WTC11 (cell line): Measurements from ENCODE around the gene FOXP4. TPM values are rescaled to one million over a fixed set of nuclear protein-coding genes. Genes with fewer than 3 reads are reported as not detected.

Experiments used
- ATAC-seq: fragments of 200-7000 bp; cut with Tn5 transposase; 2 replicates; pipeline ENCODE4 v1.10.0; 2021; ENCODE audit warnings: mild to moderate bottlenecking, moderate library complexity
- CTCF ChIA-PET: fragments of 300-600 bp; sonication (Branson Sonifier 250); formaldehyde crosslinking; loops from one replicate; lab custom pipeline; 2021; ENCODE audit warnings: antibody characterized with exemption; lab: Charles Lee
- POLR2A ChIA-PET: fragments of 350-600 bp; sonication (Branson Sonifier 250); formaldehyde crosslinking; loops from one replicate; lab custom pipeline; 2021; ENCODE audit warnings: antibody characterized with exemption; lab: Charles Lee
- DNase-seq: peaks from one replicate; pipeline ENCODE4 v3.0.0; 2021; ENCODE audit warnings: low spot score
- H3K27ac Mint-ChIP-seq: 2 replicates; pipeline ENCODE4 v1.8.0; 2021; ENCODE audit warnings: mixed read lengths
- H3K27me3 Mint-ChIP-seq: 2 replicates; pipeline ENCODE4 v1.8.0; 2021; ENCODE audit warnings: low read depth, mild to moderate bottlenecking, moderate library complexity, mixed read lengths
- H3K36me3 Mint-ChIP-seq: 2 replicates; pipeline ENCODE4 v1.8.0; 2021; ENCODE audit warnings: mixed read lengths
- H3K4me1 Mint-ChIP-seq: 2 replicates; pipeline ENCODE4 v1.8.0; 2022; ENCODE audit warnings: mixed read lengths
- H3K4me3 Mint-ChIP-seq: 2 replicates; pipeline ENCODE4 v1.8.0; 2021; ENCODE audit warnings: mild to moderate bottlenecking, moderate library complexity, mixed read lengths
- H3K9me3 Mint-ChIP-seq: 2 replicates; pipeline ENCODE4 v1.8.0; 2021; ENCODE audit warnings: mixed read lengths
- EMX1 ChIP-seq: fragments of 250-450 bp; sonication (Bioruptor Pico); IDR thresholded peaks from 2 replicates; pipeline ENCODE4 v1.8.0; 2021; ENCODE audit warnings: mild to moderate bottlenecking
- ESRRA ChIP-seq: sonication (generic); formaldehyde crosslinking; IDR thresholded peaks from 2 replicates; pipeline ENCODE4 v1.8.1; 2022; ENCODE audit warnings: mild to moderate bottlenecking, missing genetic modification reagents, borderline replicate concordance
- JAZF1 ChIP-seq: fragments of 250-450 bp; sonication (Bioruptor Pico); IDR thresholded peaks from 2 replicates; pipeline ENCODE4 v1.9.0; 2021; ENCODE audit warnings: moderate library complexity, mild to moderate bottlenecking, inconsistent platforms
- JUN ChIP-seq: sonication (generic); formaldehyde crosslinking; IDR thresholded peaks from 2 replicates; pipeline ENCODE4 v1.8.0; 2023; ENCODE audit warnings: mild to moderate bottlenecking, missing genetic modification reagents
- NFATC4 ChIP-seq: fragments of 250-450 bp; sonication (Bioruptor Pico); IDR thresholded peaks from 2 replicates; pipeline ENCODE4 v1.9.0; 2021; ENCODE audit warnings: mild to moderate bottlenecking
- NFE2L1 ChIP-seq: sonication (generic); formaldehyde crosslinking; IDR thresholded peaks from 2 replicates; pipeline ENCODE4 v1.8.1; 2023; ENCODE audit warnings: missing genetic modification reagents
- NFYB ChIP-seq: sonication (generic); formaldehyde crosslinking; conservative IDR thresholded peaks from 2 replicates; pipeline ENCODE4 v1.8.0; 2022; ENCODE audit warnings: low read depth, missing genetic modification reagents
- NR3C1 ChIP-seq: sonication (generic); formaldehyde crosslinking; conservative IDR thresholded peaks from 2 replicates; pipeline ENCODE4 v1.8.1; 2023; ENCODE audit warnings: low read depth, mild to moderate bottlenecking, missing genetic modification reagents
- TCF7 ChIP-seq: sonication (generic); formaldehyde crosslinking; IDR thresholded peaks from 2 replicates; pipeline ENCODE4 v1.8.0; 2022; ENCODE audit warnings: mild to moderate bottlenecking, low read depth, missing genetic modification reagents, moderate library complexity
- TEAD4 ChIP-seq: sonication (generic); formaldehyde crosslinking; IDR thresholded peaks from 2 replicates; pipeline ENCODE4 v1.8.0; 2022; ENCODE audit warnings: mild to moderate bottlenecking, missing genetic modification reagents
- TP53 ChIP-seq: sonication (generic); formaldehyde crosslinking; IDR thresholded peaks from 2 replicates; pipeline ENCODE4 v1.8.1; 2023; ENCODE audit warnings: mild to moderate bottlenecking, missing genetic modification reagents
- ZBTB21 ChIP-seq: sonication (generic); formaldehyde crosslinking; IDR thresholded peaks from 2 replicates; pipeline ENCODE4 v1.8.1; 2023; ENCODE audit warnings: mild to moderate bottlenecking, missing genetic modification reagents, borderline replicate concordance
- ZNF396 ChIP-seq: fragments of 250-450 bp; sonication (Bioruptor Pico); IDR thresholded peaks from 2 replicates; pipeline ENCODE4 v1.8.0; 2021; ENCODE audit warnings: mild to moderate bottlenecking, moderate library complexity, borderline replicate concordance
- total RNA-seq: library from RNA; stranded (reverse); gene quantifications from 3 replicates; pipeline ENCODE4 v1.2.3, GENCODE V29; 2021
- TF ChIP-seq, protein P1 (sequence below): sonication (generic); formaldehyde crosslinking; IDR thresholded peaks from 2 replicates; pipeline ENCODE4 v1.8.1; 2022; ENCODE audit warnings: mild to moderate bottlenecking, missing genetic modification reagents, moderate library complexity, borderline replicate concordance
- TF ChIP-seq, protein P2 (sequence below): sonication (generic); formaldehyde crosslinking; IDR thresholded peaks from 2 replicates; pipeline ENCODE4 v1.8.1; 2022; ENCODE audit warnings: mild to moderate bottlenecking, moderate library complexity, missing genetic modification reagents
- TF ChIP-seq, protein P3 (sequence below): sonication (generic); formaldehyde crosslinking; IDR thresholded peaks from 2 replicates; pipeline ENCODE4 v1.8.1; 2023; ENCODE audit warnings: mild to moderate bottlenecking, missing genetic modification reagents, moderate library complexity
- TF ChIP-seq, protein P4 (sequence below): sonication (generic); formaldehyde crosslinking; IDR thresholded peaks from 2 replicates; pipeline ENCODE4 v1.8.0; 2023; ENCODE audit warnings: missing genetic modification reagents, mild to moderate bottlenecking, borderline replicate concordance
- TF ChIP-seq, protein P5 (sequence below): sonication (generic); formaldehyde crosslinking; IDR thresholded peaks from 2 replicates; pipeline ENCODE4 v1.8.1; 2023; ENCODE audit warnings: mild to moderate bottlenecking, missing genetic modification reagents
- TF ChIP-seq, protein P6 (sequence below): sonication (generic); formaldehyde crosslinking; IDR thresholded peaks from 2 replicates; pipeline ENCODE4 v1.8.1; 2022; ENCODE audit warnings: low read depth, mild to moderate bottlenecking, moderate library complexity, missing genetic modification reagents, borderline replicate concordance
- TF ChIP-seq, protein P7 (sequence below): fragments of 250-450 bp; sonication (Bioruptor Pico); IDR thresholded peaks from 2 replicates; pipeline ENCODE4 v1.8.0; 2021; ENCODE audit warnings: mild to moderate bottlenecking
- TF ChIP-seq, protein P8 (sequence below): sonication (generic); formaldehyde crosslinking; IDR thresholded peaks from 2 replicates; pipeline ENCODE4 v1.8.1; 2022; ENCODE audit warnings: low read depth, missing genetic modification reagents, borderline replicate concordance

Gene FOXP4
- total RNA-seq, 1 experiment from 2014 or later = 36.6 TPM

DNA sequence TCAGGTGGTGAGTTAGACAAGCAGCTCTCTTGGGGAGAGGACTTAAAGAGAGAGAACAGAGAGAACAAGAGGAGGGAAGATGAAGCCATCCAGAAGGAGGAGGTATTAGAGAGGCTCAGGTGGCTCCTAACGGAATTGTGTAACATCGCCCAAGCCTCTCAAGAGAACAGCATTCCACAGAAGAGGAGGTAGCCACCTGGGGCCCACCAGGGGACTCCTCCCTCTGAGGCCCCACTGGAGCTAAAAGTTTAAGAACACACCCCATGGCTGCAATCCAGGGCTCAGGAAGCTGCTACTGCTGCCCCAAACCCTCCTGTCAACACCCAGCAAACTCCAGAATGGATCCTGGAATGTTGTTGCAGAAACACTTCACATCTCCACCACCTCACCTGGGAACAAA, 68.5 kb downstream of the FOXP4 start:
- peaks cover 22% of the 10 kb centered on the region for H3K36me3 Mint-ChIP-seq
- H3K9me3 Mint-ChIP-seq = peaks cover 31% of the 10 kb centered on the region
- no peak overlapping the region for H3K27ac Mint-ChIP-seq
- DNase-seq = no peak
- POLR2A ChIA-PET = no interaction called here
- TF ChIP-seq EMX1 = no peak
- TF ChIP-seq, protein P1, sequence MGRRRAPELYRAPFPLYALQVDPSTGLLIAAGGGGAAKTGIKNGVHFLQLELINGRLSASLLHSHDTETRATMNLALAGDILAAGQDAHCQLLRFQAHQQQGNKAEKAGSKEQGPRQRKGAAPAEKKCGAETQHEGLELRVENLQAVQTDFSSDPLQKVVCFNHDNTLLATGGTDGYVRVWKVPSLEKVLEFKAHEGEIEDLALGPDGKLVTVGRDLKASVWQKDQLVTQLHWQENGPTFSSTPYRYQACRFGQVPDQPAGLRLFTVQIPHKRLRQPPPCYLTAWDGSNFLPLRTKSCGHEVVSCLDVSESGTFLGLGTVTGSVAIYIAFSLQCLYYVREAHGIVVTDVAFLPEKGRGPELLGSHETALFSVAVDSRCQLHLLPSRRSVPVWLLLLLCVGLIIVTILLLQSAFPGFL (CRISPR knock-in tag) = no peak
- TF ChIP-seq NFYB = no peak
- no peak for TF ChIP-seq JAZF1 (CRISPR knock-in tag)
- no peak for TF ChIP-seq JUN (CRISPR knock-in tag)
- TF ChIP-seq ZNF396 = no peak
- no peak for TF ChIP-seq NFE2L1
- TF ChIP-seq TP53 = no peak
- TF ChIP-seq, protein P2, sequence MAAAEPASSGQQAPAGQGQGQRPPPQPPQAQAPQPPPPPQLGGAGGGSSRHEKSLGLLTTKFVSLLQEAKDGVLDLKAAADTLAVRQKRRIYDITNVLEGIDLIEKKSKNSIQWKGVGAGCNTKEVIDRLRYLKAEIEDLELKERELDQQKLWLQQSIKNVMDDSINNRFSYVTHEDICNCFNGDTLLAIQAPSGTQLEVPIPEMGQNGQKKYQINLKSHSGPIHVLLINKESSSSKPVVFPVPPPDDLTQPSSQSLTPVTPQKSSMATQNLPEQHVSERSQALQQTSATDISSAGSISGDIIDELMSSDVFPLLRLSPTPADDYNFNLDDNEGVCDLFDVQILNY (CRISPR knock-in tag) = no peak
- TF ChIP-seq, protein P3, sequence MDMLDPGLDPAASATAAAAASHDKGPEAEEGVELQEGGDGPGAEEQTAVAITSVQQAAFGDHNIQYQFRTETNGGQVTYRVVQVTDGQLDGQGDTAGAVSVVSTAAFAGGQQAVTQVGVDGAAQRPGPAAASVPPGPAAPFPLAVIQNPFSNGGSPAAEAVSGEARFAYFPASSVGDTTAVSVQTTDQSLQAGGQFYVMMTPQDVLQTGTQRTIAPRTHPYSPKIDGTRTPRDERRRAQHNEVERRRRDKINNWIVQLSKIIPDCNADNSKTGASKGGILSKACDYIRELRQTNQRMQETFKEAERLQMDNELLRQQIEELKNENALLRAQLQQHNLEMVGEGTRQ (CRISPR knock-in tag) = no peak
- no peak for TF ChIP-seq ESRRA (CRISPR knock-in tag)
- no peak for TF ChIP-seq TEAD4 (CRISPR knock-in tag)
- TF ChIP-seq, protein P4, sequence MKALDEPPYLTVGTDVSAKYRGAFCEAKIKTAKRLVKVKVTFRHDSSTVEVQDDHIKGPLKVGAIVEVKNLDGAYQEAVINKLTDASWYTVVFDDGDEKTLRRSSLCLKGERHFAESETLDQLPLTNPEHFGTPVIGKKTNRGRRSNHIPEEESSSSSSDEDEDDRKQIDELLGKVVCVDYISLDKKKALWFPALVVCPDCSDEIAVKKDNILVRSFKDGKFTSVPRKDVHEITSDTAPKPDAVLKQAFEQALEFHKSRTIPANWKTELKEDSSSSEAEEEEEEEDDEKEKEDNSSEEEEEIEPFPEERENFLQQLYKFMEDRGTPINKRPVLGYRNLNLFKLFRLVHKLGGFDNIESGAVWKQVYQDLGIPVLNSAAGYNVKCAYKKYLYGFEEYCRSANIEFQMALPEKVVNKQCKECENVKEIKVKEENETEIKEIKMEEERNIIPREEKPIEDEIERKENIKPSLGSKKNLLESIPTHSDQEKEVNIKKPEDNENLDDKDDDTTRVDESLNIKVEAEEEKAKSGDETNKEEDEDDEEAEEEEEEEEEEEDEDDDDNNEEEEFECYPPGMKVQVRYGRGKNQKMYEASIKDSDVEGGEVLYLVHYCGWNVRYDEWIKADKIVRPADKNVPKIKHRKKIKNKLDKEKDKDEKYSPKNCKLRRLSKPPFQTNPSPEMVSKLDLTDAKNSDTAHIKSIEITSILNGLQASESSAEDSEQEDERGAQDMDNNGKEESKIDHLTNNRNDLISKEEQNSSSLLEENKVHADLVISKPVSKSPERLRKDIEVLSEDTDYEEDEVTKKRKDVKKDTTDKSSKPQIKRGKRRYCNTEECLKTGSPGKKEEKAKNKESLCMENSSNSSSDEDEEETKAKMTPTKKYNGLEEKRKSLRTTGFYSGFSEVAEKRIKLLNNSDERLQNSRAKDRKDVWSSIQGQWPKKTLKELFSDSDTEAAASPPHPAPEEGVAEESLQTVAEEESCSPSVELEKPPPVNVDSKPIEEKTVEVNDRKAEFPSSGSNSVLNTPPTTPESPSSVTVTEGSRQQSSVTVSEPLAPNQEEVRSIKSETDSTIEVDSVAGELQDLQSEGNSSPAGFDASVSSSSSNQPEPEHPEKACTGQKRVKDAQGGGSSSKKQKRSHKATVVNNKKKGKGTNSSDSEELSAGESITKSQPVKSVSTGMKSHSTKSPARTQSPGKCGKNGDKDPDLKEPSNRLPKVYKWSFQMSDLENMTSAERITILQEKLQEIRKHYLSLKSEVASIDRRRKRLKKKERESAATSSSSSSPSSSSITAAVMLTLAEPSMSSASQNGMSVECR = no peak
- TF ChIP-seq, protein P5, sequence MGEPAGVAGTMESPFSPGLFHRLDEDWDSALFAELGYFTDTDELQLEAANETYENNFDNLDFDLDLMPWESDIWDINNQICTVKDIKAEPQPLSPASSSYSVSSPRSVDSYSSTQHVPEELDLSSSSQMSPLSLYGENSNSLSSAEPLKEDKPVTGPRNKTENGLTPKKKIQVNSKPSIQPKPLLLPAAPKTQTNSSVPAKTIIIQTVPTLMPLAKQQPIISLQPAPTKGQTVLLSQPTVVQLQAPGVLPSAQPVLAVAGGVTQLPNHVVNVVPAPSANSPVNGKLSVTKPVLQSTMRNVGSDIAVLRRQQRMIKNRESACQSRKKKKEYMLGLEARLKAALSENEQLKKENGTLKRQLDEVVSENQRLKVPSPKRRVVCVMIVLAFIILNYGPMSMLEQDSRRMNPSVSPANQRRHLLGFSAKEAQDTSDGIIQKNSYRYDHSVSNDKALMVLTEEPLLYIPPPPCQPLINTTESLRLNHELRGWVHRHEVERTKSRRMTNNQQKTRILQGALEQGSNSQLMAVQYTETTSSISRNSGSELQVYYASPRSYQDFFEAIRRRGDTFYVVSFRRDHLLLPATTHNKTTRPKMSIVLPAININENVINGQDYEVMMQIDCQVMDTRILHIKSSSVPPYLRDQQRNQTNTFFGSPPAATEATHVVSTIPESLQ (CRISPR knock-in tag) = no peak
- TF ChIP-seq, all 79 proteins: peak for 0
- no peak overlapping the region for H3K4me3 Mint-ChIP-seq
- ATAC-seq = no peak
- CTCF ChIA-PET = interaction anchor here (0.9 to 2.2 kb wide), 5 partner anchors 8 to 247 kb away, joined by 3 to 11 read pairs (median 4); no protein-coding TSS in a partner anchor
- H3K27me3 Mint-ChIP-seq = peaks cover 24% of the 10 kb centered on the region
- peaks cover 6% of the 10 kb centered on the region; the same call in 1 of the 2 replicates for H3K4me1 Mint-ChIP-seq

DNA sequence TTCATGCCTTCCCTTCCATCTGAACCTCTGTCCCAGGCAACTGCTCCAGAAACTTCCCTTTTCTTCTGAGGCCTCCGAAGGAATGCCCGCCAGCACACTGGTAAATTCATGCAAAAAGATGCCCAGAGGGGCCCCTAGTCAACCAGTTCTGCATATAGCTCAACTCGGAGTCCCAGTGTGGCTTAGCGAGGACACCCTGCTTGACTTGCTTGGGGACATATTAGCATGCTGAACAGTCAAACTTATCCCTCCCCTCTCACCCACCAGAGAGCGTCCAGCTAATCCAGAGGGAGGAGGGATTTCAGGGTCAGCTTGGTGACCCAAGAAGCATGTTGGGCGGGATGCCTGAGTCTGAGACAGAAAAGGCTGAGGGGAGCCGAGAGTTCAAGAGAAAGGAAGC, 69.1 kb downstream of the FOXP4 start:
- DNase-seq = no peak
- Mint-ChIP-seq H3K36me3 (peaks cover 24% of the 10 kb centered on the region), H3K27me3 (peaks cover 24% of the 10 kb centered on the region), H3K9me3 (peaks cover 33% of the 10 kb centered on the region), H3K4me1 (peaks cover 6% of the 10 kb centered on the region; the same call in 1 of the 2 replicates), H3K4me3 (no peak overlapping the region), H3K27ac (no peak overlapping the region)
- ATAC-seq = no peak
- CTCF ChIA-PET = interaction anchor here (0.9 to 2.2 kb wide), 3 partner anchors 9 to 247 kb away, joined by 3 to 11 read pairs (median 4); no protein-coding TSS in a partner anchor
- POLR2A ChIA-PET = no interaction called here
- TF ChIP-seq NR3C1 (CRISPR knock-in tag) (no peak), NFATC4 (CRISPR knock-in tag) (no peak), ZBTB21 (CRISPR knock-in tag) (no peak), TCF7 (CRISPR knock-in tag) (no peak), TEAD4 (CRISPR knock-in tag) (no peak), TP53 (no peak)
- TF ChIP-seq, protein P6, sequence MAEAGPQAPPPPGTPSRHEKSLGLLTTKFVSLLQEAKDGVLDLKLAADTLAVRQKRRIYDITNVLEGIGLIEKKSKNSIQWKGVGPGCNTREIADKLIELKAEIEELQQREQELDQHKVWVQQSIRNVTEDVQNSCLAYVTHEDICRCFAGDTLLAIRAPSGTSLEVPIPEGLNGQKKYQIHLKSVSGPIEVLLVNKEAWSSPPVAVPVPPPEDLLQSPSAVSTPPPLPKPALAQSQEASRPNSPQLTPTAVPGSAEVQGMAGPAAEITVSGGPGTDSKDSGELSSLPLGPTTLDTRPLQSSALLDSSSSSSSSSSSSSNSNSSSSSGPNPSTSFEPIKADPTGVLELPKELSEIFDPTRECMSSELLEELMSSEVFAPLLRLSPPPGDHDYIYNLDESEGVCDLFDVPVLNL (CRISPR knock-in tag) = no peak
- TF ChIP-seq, protein P7, sequence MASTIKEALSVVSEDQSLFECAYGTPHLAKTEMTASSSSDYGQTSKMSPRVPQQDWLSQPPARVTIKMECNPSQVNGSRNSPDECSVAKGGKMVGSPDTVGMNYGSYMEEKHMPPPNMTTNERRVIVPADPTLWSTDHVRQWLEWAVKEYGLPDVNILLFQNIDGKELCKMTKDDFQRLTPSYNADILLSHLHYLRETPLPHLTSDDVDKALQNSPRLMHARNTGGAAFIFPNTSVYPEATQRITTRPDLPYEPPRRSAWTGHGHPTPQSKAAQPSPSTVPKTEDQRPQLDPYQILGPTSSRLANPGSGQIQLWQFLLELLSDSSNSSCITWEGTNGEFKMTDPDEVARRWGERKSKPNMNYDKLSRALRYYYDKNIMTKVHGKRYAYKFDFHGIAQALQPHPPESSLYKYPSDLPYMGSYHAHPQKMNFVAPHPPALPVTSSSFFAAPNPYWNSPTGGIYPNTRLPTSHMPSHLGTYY (CRISPR knock-in tag) = no peak
- TF ChIP-seq, protein P8, sequence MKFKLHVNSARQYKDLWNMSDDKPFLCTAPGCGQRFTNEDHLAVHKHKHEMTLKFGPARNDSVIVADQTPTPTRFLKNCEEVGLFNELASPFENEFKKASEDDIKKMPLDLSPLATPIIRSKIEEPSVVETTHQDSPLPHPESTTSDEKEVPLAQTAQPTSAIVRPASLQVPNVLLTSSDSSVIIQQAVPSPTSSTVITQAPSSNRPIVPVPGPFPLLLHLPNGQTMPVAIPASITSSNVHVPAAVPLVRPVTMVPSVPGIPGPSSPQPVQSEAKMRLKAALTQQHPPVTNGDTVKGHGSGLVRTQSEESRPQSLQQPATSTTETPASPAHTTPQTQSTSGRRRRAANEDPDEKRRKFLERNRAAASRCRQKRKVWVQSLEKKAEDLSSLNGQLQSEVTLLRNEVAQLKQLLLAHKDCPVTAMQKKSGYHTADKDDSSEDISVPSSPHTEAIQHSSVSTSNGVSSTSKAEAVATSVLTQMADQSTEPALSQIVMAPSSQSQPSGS (CRISPR knock-in tag) = no peak
- TF ChIP-seq, protein P1 (CRISPR knock-in tag) = no peak
